UCSD-AML1 (cell line): ENCODE results near the gene SEC24B.
"Not testable (repeated sequence)": the region's sequence is repeated elsewhere in the genome, so short reads cannot be mapped to it uniquely, and the experiment has no call there.

ENCODE experiments used
- DNase-seq: peaks from one replicate; lab custom pipeline; 2025; ENCODE audit not compliant: unreplicated experiment; lab: John Stamatoyannopoulos, UW

The SEC24B gene

GRCh38 chr4:109432203-109432602, 1.4 kb upstream of the SEC24B start:
- DNase-seq, result no peak

GRCh38 chr4:109432696-109433095, 919 bp upstream of the SEC24B start:
- no peak for DNase-seq

GRCh38 chr4:109434007-109434971, 674 bp downstream of the SEC24B start:
- peak; percentile 46 for DNase-seq

- no peak for DNase-seq
These were observed 2.0 kb downstream of the SEC24B start for GRCh38 chr4:109435635-109436034.

GRCh38 chr4:109436504-109436903, 2.9 kb downstream of the SEC24B start:
- DNase-seq, result no peak

- DNase-seq, result no peak
These were observed 7.3 kb downstream of the SEC24B start for GRCh38 chr4:109440948-109441347.

GRCh38 chr4:109441862-109442458, 8.3 kb downstream of the SEC24B start:
- no peak for DNase-seq

GRCh38 chr4:109444182-109444844, 10.7 kb downstream of the SEC24B start:
- DNase-seq, result no peak

- DNase-seq, result no peak
These were observed 13.7 kb downstream of the SEC24B start for GRCh38 chr4:109447278-109447677.

GRCh38 chr4:109451544-109452273, 18.1 kb downstream of the SEC24B start:
- DNase-seq, result no peak

GRCh38 chr4:109453110-109453509, 19.5 kb downstream of the SEC24B start:
- not testable (repeated sequence) for DNase-seq

- DNase-seq, result no peak
These were observed 28.7 kb downstream of the SEC24B start for GRCh38 chr4:109462297-109462696.

- no peak for DNase-seq
These were observed 29.2 kb downstream of the SEC24B start for GRCh38 chr4:109462802-109463201.

- no peak for DNase-seq
These were observed 31.5 kb downstream of the SEC24B start for GRCh38 chr4:109465069-109465468.

GRCh38 chr4:109469915-109470314, 36.3 kb downstream of the SEC24B start:
- DNase-seq, result no peak

- no peak for DNase-seq
These were observed 38.7 kb downstream of the SEC24B start for GRCh38 chr4:109472343-109472761.

GRCh38 chr4:109473824-109474223, 40.2 kb downstream of the SEC24B start:
- no peak for DNase-seq

GRCh38 chr4:109486007-109486406, 52.4 kb downstream of the SEC24B start:
- no peak for DNase-seq

GRCh38 chr4:109494563-109494962, 60.9 kb downstream of the SEC24B start:
- DNase-seq, result no peak

GRCh38 chr4:109495514-109495913, 61.9 kb downstream of the SEC24B start:
- no peak for DNase-seq

- DNase-seq, result no peak
These were observed 63.3 kb downstream of the SEC24B start for GRCh38 chr4:109496875-109497274.
